ENCODE measurements around the gene LRRC75A. TPM values are rescaled to one million over a fixed set of nuclear protein-coding genes. Genes with fewer than 3 reads are reported as not detected.

The LRRC75A gene
- total RNA-seq, 1 donor from 2014 or later = 1.7 TPM

DNA sequence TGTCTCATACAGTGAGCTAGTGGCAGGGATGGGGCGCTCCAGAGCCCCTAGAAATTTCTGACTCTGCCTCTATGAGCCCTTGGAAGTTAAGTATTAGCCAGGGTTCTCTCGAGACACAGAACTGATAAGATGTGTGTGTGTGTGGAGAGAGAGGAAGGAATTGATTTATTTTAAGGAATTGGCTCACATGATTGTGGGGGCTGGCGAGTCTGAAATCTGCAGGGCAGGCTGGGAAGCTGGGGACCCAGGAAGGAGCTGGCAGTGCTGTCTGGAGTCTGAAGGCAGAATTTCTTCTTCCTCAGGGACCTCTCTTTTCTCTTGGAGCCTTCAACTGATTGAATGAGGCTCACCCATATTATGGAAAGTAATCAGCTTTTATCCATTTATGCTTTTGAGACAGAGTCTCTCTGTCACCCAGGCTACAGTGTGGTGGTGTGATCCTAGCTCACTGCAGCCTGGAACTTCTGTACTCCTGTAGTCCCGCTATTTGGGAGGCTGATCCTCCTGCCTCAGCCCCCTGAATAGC lies 16.8 kb downstream of the LRRC75A start:
- no peak for DNase-seq (ENCODE audit: extremely low spot score in 2 of 2)
- Histone ChIP-seq H3K27me3 (no peaks in the 10 kb centered on the region), H3K4me1 (peaks cover 29% of the 10 kb centered on the region), H3K4me3 (no peak overlapping the region), H3K9me3 (no peaks in the 10 kb centered on the region), H3K36me3 (no peaks in the 10 kb centered on the region), H3K27ac (no peak overlapping the region)
- intact Hi-C loops (cut with DNase I) = no loop called here
- TF ChIP-seq POLR2AphosphoS5 (IDR thresholded peaks at IDR 0.05; ENCODE audit: insufficient read depth in 1 of 2, low read depth in 1 of 2) (no peak), POLR2A (IDR thresholded peaks at IDR 0.05) (no peak)
- TF ChIP-seq, protein P1, sequence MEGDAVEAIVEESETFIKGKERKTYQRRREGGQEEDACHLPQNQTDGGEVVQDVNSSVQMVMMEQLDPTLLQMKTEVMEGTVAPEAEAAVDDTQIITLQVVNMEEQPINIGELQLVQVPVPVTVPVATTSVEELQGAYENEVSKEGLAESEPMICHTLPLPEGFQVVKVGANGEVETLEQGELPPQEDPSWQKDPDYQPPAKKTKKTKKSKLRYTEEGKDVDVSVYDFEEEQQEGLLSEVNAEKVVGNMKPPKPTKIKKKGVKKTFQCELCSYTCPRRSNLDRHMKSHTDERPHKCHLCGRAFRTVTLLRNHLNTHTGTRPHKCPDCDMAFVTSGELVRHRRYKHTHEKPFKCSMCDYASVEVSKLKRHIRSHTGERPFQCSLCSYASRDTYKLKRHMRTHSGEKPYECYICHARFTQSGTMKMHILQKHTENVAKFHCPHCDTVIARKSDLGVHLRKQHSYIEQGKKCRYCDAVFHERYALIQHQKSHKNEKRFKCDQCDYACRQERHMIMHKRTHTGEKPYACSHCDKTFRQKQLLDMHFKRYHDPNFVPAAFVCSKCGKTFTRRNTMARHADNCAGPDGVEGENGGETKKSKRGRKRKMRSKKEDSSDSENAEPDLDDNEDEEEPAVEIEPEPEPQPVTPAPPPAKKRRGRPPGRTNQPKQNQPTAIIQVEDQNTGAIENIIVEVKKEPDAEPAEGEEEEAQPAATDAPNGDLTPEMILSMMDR (IDR thresholded peaks at IDR 0.05) = no peak

DNA sequence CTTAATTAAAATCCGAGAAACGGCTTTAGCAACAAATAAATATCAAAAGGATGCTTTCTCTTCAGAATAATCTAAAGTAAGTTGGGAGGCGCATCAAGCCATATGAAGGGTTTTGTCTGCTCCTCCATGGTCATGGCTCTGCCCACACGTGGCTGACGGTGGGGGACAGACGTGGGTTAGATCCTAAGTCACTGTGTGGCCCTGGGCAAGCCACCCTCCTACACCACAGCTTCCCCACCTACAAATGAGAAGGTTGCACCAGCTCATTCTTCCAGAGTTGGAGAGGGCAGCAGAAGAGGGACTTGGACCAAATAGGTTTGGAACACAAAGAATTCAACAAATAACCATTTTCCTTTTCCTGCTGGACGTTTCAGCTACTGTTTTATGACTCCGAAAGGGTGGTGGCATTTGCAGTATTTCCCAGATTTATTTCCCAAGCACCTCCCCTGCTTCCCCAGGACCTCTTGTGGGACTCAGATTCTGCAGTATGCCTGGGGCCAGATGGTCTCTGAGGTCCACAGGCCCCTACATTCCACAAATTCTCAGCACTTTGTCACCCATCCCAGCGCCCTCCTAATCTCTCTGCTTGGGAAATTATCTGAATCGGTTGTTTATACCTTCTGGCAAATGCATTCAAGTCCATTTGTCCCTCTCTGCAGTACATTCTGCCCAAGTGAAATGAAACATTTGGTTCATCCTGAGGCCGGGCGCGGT lies 17.8 kb downstream of the LRRC75A start:
- TF ChIP-seq POLR2AphosphoS5 (IDR thresholded peaks at IDR 0.05; ENCODE audit: insufficient read depth in 1 of 2, low read depth in 1 of 2) (no peak), POLR2A (IDR thresholded peaks at IDR 0.05) (no peak)
- TF ChIP-seq, protein P1 (IDR thresholded peaks at IDR 0.05) = no peak
- no peak overlapping the region for H3K4me3 ChIP-seq
- H3K9me3 ChIP-seq = no peaks in the 10 kb centered on the region
- H3K36me3 ChIP-seq = no peaks in the 10 kb centered on the region
- DNase-seq (ENCODE audit: extremely low spot score in 2 of 2) = no peak
- H3K27ac ChIP-seq = no peak overlapping the region
- H3K27me3 ChIP-seq = no peaks in the 10 kb centered on the region
- intact Hi-C loops (cut with DNase I) = no loop called here
- peaks cover 24% of the 10 kb centered on the region for H3K4me1 ChIP-seq

DNA sequence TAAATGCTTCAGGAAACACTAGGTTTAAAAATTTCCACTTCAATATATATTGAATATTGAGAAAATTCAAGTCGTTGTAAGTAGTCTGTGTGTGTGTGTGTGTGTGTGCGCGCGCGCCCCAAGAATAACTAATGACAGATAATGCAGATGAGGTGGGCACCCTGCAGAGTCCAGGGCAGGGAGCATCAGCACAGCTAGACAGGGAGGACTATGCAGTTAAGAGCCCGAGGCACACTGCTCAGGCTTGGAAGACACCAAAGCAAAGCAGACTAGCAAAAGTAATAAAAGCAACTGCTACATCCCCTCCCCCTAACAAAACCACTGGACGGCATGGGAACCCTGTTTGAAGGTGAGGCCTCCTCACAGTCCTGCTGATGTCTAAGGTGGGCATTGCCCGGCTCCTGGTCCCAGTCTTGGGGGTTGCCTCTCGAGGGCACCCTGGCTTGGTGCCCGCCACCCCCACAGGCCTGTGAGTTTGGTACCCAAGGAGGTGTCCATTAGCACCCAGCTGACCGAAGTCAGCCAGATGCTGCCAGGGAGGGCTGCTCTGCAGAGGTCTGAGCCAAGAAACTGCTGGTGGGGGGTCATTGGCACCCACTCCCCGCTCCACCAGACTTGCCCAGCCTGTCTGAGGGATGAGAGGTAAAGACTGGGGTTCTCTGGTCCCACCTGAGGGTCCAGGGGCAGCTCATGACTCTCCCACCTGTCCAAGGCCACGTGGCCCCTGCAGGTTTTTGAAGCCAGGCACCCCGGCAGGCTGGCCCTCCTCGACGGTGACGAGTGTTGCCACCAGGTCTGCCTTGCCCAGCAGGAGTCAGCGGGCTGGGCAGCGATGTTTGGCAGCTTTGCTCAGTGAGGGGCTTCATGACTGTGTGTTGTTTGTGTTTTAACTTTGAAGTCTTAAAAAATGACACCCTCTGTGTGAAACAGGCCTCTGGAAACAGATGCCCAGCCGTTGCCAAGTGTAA lies 18.7 kb downstream of the LRRC75A start:
- no peak overlapping the region for H3K4me3 ChIP-seq
- H3K9me3 ChIP-seq = no peaks in the 10 kb centered on the region
- DNase-seq (ENCODE audit: extremely low spot score in 2 of 2) = no peak
- no peaks in the 10 kb centered on the region for H3K27me3 ChIP-seq
- no peaks in the 10 kb centered on the region for H3K36me3 ChIP-seq
- no peak overlapping the region for H3K27ac ChIP-seq
- TF ChIP-seq POLR2AphosphoS5 (IDR thresholded peaks at IDR 0.05; ENCODE audit: insufficient read depth in 1 of 2, low read depth in 1 of 2) (no peak), POLR2A (IDR thresholded peaks at IDR 0.05) (no peak)
- TF ChIP-seq, protein P1 (IDR thresholded peaks at IDR 0.05) = no peak
- H3K4me1 ChIP-seq = peaks cover 15% of the 10 kb centered on the region
- intact Hi-C loops (cut with DNase I) = no loop called here

DNA sequence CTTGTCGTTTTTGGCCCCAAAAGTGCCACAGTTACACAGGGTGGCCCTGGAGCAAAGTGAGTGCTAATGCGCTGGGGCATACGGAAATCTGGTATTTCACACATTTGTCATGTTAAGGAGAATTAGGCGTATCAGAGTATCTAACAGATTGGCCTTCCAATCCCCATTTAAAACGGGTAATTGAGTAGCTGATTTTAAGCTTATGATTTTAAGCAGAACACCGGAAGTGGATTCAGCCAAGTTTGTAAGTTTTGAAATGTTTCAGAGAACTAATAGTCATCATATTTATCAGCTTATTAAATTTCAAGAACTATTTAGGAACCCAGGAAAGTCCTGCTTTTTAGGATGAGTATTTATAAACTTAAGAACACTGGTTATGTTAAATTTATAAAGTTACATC lies 19.5 kb downstream of the LRRC75A start:
- H3K36me3 ChIP-seq = no peaks in the 10 kb centered on the region
- intact Hi-C loops (cut with DNase I) = no loop called here
- DNase-seq (ENCODE audit: extremely low spot score in 2 of 2) = no peak
- H3K4me1 ChIP-seq = peaks cover 8% of the 10 kb centered on the region
- no peak overlapping the region for H3K4me3 ChIP-seq
- H3K27me3 ChIP-seq = no peaks in the 10 kb centered on the region
- H3K27ac ChIP-seq = no peak overlapping the region
- TF ChIP-seq POLR2AphosphoS5 (IDR thresholded peaks at IDR 0.05; ENCODE audit: insufficient read depth in 1 of 2, low read depth in 1 of 2) = no peak
- TF ChIP-seq, protein P1 (IDR thresholded peaks at IDR 0.05) = no peak
- no peak for TF ChIP-seq POLR2A (IDR thresholded peaks at IDR 0.05)
- no peaks in the 10 kb centered on the region for H3K9me3 ChIP-seq

Data from vagina (tissue), 2 donors.